ENCODE measurements around the gene POLR3G.

Gene POLR3G

GRCh38 chr5:90549223-90549622 is 74.6 kb downstream of the POLR3G start:
- no peak for TF ChIP-seq Cebpa-rat (IDR thresholded peaks at IDR 0.05)
- Histone ChIP-seq H4K20me1 (no peaks in the 10 kb centered on the region), H3K4me1 (peaks cover 15% of the 10 kb centered on the region; the same call in 1 of the 2 replicates), H3K9me3 (no peaks in the 10 kb centered on the region), H3K9ac (no peak overlapping the region), H3K27me3 (no peaks in the 10 kb centered on the region), H3K27ac (no peak overlapping the region), H3K4me2 (no peak overlapping the region), H3K4me3 (no peak overlapping the region), H3K36me3 (no peaks in the 10 kb centered on the region)

GRCh38 chr5:90549729-90550275 is 75.1 kb downstream of the POLR3G start:
- H3K27me3 ChIP-seq: no peaks in the 10 kb centered on the region
- H3K4me2 ChIP-seq: no peak overlapping the region
- no peaks in the 10 kb centered on the region for H3K9me3 ChIP-seq
- no peak overlapping the region for H3K4me3 ChIP-seq
- no peak overlapping the region for H3K27ac ChIP-seq
- no peaks in the 10 kb centered on the region for H4K20me1 ChIP-seq
- no peaks in the 10 kb centered on the region for H3K36me3 ChIP-seq
- no peak for TF ChIP-seq Cebpa-rat (IDR thresholded peaks at IDR 0.05)
- no peak overlapping the region for H3K9ac ChIP-seq
- H3K4me1 ChIP-seq: peaks cover 15% of the 10 kb centered on the region; the same call in 1 of the 2 replicates

GRCh38 chr5:90550963-90551362 is 76.3 kb downstream of the POLR3G start:
- Histone ChIP-seq H4K20me1 (no peaks in the 10 kb centered on the region), H3K4me2 (peak overlapping the region; percentile 11; the same call in 1 of the 2 replicates), H3K27ac (no peak overlapping the region), H3K9me3 (no peaks in the 10 kb centered on the region), H3K4me3 (no peak overlapping the region), H3K36me3 (no peaks in the 10 kb centered on the region), H3K4me1 (peaks cover 15% of the 10 kb centered on the region; the same call in 1 of the 2 replicates), H3K9ac (no peak overlapping the region), H3K27me3 (no peaks in the 10 kb centered on the region)
- TF ChIP-seq Cebpa-rat (IDR thresholded peaks at IDR 0.05): peak; percentile 49; the same call in 1 of the 2 replicates

GRCh38 chr5:90551376-90551775 is 76.7 kb downstream of the POLR3G start:
- H4K20me1 ChIP-seq: no peaks in the 10 kb centered on the region
- H3K27me3 ChIP-seq: no peaks in the 10 kb centered on the region
- no peak overlapping the region for H3K4me2 ChIP-seq
- no peak overlapping the region for H3K9ac ChIP-seq
- no peak for TF ChIP-seq Cebpa-rat (IDR thresholded peaks at IDR 0.05)
- H3K36me3 ChIP-seq: no peaks in the 10 kb centered on the region
- no peak overlapping the region for H3K4me3 ChIP-seq
- no peak overlapping the region for H3K27ac ChIP-seq
- no peaks in the 10 kb centered on the region for H3K9me3 ChIP-seq
- peaks cover 15% of the 10 kb centered on the region; the same call in 1 of the 2 replicates for H3K4me1 ChIP-seq

GRCh38 chr5:90553711-90554110 is 79.0 kb downstream of the POLR3G start:
- TF ChIP-seq Cebpa-rat (IDR thresholded peaks at IDR 0.05): no peak
- H3K9me3 ChIP-seq: peaks cover 5% of the 10 kb centered on the region
- no peak overlapping the region for H3K27ac ChIP-seq
- no peaks in the 10 kb centered on the region for H4K20me1 ChIP-seq
- H3K27me3 ChIP-seq: no peaks in the 10 kb centered on the region
- no peak overlapping the region for H3K4me2 ChIP-seq
- peaks cover 15% of the 10 kb centered on the region; the same call in 1 of the 2 replicates for H3K4me1 ChIP-seq
- H3K9ac ChIP-seq: no peak overlapping the region
- H3K4me3 ChIP-seq: no peak overlapping the region
- no peaks in the 10 kb centered on the region for H3K36me3 ChIP-seq

- H3K4me2 ChIP-seq: no peak overlapping the region
- H3K4me3 ChIP-seq: no peak overlapping the region
- no peak for TF ChIP-seq Cebpa-rat (IDR thresholded peaks at IDR 0.05)
- peaks cover 15% of the 10 kb centered on the region; the same call in 1 of the 2 replicates for H3K4me1 ChIP-seq
- no peak overlapping the region for H3K27ac ChIP-seq
- no peaks in the 10 kb centered on the region for H3K36me3 ChIP-seq
- no peak overlapping the region for H3K9ac ChIP-seq
- H3K9me3 ChIP-seq: peaks cover 8% of the 10 kb centered on the region
- H3K27me3 ChIP-seq: no peaks in the 10 kb centered on the region
- no peaks in the 10 kb centered on the region for H4K20me1 ChIP-seq
Measured at GRCh38 chr5:90554358-90555006, 79.8 kb downstream of the POLR3G start.

- Histone ChIP-seq H3K27me3 (no peaks in the 10 kb centered on the region), H3K4me3 (no peak overlapping the region), H4K20me1 (no peaks in the 10 kb centered on the region), H3K36me3 (no peaks in the 10 kb centered on the region), H3K9me3 (peaks cover 8% of the 10 kb centered on the region), H3K4me1 (peaks cover 11% of the 10 kb centered on the region; the same call in 1 of the 2 replicates), H3K4me2 (no peak overlapping the region), H3K27ac (no peak overlapping the region), H3K9ac (no peak overlapping the region)
- no peak for TF ChIP-seq Cebpa-rat (IDR thresholded peaks at IDR 0.05)
Measured at GRCh38 chr5:90555666-90556065, 81.0 kb downstream of the POLR3G start.

GRCh38 chr5:90557391-90557790 is 82.7 kb downstream of the POLR3G start:
- H3K27ac ChIP-seq: no peak overlapping the region
- no peak for TF ChIP-seq Cebpa-rat (IDR thresholded peaks at IDR 0.05)
- H3K4me3 ChIP-seq: no peak overlapping the region
- H3K9ac ChIP-seq: no peak overlapping the region
- no peaks in the 10 kb centered on the region for H3K36me3 ChIP-seq
- no peaks in the 10 kb centered on the region for H3K27me3 ChIP-seq
- peaks cover 8% of the 10 kb centered on the region for H3K9me3 ChIP-seq
- no peaks in the 10 kb centered on the region for H4K20me1 ChIP-seq
- no peak overlapping the region for H3K4me2 ChIP-seq
- H3K4me1 ChIP-seq: no peaks in the 10 kb centered on the region

- H3K9ac ChIP-seq: no peak overlapping the region
- H4K20me1 ChIP-seq: no peaks in the 10 kb centered on the region
- no peaks in the 10 kb centered on the region for H3K4me1 ChIP-seq
- H3K27ac ChIP-seq: no peak overlapping the region
- no peaks in the 10 kb centered on the region for H3K27me3 ChIP-seq
- H3K9me3 ChIP-seq: peaks cover 8% of the 10 kb centered on the region
- no peak for TF ChIP-seq Cebpa-rat (IDR thresholded peaks at IDR 0.05)
- no peak overlapping the region for H3K4me3 ChIP-seq
- no peaks in the 10 kb centered on the region for H3K36me3 ChIP-seq
- no peak overlapping the region for H3K4me2 ChIP-seq
Measured at GRCh38 chr5:90557871-90558270, 83.2 kb downstream of the POLR3G start.

- H3K27ac ChIP-seq: no peak within 1 kb of the TSS
- no peak within 1 kb of the TSS for H3K4me2 ChIP-seq
- peaks cover 8% of the 10 kb centered on the region for H3K9me3 ChIP-seq
- no peak within 1 kb of the TSS for H3K9ac ChIP-seq
- no peak for TF ChIP-seq Cebpa-rat (IDR thresholded peaks at IDR 0.05)
- no peak within 1 kb of the TSS for H3K4me3 ChIP-seq
- H4K20me1 ChIP-seq: no peaks in the 10 kb centered on the region
- no peaks in the 10 kb centered on the region for H3K36me3 ChIP-seq
- H3K27me3 ChIP-seq: no peaks in the 10 kb centered on the region
- H3K4me1 ChIP-seq: no peaks in the 10 kb centered on the region
Measured at GRCh38 chr5:90558344-90559192, 83.9 kb downstream of the POLR3G start, which contains the start of gene ADGRV1. Gene ADGRV1, plus strand, starts transcription at chr5:90558797. Its CDS starts 99 bp downstream, at chr5:90558896.
